ENCODE measurements around the gene RSKR. TPM values are rescaled to one million over a fixed set of nuclear protein-coding genes. Genes with fewer than 3 reads are reported as not detected.
A peak's percentile ranks its signal among the peaks of the same experiment; 100 is the strongest.

The RSKR gene
- total and polyA plus RNA-seq, 9 of the 15 experiments (the other 6 are each of a cell fraction or from before 2014, with no cell fraction given): 1.4 to 42.3 (median 16.2) TPM

DNA sequence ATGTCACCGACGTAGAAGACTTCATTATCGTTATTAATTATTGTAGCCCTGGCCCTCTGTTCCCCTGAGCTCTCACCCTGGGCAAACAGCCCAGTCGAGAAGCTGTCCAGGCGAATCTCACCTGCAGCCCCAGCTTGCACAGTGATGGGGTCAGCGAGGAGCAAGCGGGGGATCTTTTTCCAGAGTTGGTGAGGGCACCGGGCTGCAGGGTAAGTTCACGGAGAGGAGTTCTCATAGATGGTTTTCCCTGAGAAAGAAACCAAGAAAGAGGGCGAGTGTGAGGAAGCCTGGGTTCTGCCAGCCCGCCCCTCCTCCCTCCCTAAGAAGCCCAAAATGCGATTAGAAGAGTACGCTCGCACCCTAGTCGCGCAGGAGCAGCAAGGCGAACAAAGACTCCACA, 15.6 kb downstream of the RSKR start (continued):
- TF ChIP-seq, protein P1, sequence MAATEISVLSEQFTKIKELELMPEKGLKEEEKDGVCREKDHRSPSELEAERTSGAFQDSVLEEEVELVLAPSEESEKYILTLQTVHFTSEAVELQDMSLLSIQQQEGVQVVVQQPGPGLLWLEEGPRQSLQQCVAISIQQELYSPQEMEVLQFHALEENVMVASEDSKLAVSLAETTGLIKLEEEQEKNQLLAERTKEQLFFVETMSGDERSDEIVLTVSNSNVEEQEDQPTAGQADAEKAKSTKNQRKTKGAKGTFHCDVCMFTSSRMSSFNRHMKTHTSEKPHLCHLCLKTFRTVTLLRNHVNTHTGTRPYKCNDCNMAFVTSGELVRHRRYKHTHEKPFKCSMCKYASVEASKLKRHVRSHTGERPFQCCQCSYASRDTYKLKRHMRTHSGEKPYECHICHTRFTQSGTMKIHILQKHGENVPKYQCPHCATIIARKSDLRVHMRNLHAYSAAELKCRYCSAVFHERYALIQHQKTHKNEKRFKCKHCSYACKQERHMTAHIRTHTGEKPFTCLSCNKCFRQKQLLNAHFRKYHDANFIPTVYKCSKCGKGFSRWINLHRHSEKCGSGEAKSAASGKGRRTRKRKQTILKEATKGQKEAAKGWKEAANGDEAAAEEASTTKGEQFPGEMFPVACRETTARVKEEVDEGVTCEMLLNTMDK (IDR thresholded peaks at IDR 0.05; ENCODE audit: borderline replicate concordance, insufficient read depth, low read depth, low read length, poor library complexity, severe bottlenecking): no peak
- TF ChIP-seq FOXA1 (IDR thresholded peaks at IDR 0.05; ENCODE audit: borderline replicate concordance): no peak
- TF ChIP-seq ZSCAN29 (IDR thresholded peaks at IDR 0.05): no peak
- no peak for TF ChIP-seq ZNF143 (CRISPR knock-in tag; IDR thresholded peaks at IDR 0.05)
- TF ChIP-seq ZNF830 (CRISPR knock-in tag; IDR thresholded peaks at IDR 0.05): no peak
- TF ChIP-seq THRAP3 (IDR thresholded peaks at IDR 0.05; ENCODE audit: borderline replicate concordance): no peak
- TF ChIP-seq CREBBP (IDR thresholded peaks at IDR 0.05; ENCODE audit: low read depth, low read length): no peak
- TF ChIP-seq RBM39 (optimal IDR thresholded peaks at IDR 0.05; ENCODE audit: low read depth, low read length): peak; percentile 76
- TF ChIP-seq, protein P2, sequence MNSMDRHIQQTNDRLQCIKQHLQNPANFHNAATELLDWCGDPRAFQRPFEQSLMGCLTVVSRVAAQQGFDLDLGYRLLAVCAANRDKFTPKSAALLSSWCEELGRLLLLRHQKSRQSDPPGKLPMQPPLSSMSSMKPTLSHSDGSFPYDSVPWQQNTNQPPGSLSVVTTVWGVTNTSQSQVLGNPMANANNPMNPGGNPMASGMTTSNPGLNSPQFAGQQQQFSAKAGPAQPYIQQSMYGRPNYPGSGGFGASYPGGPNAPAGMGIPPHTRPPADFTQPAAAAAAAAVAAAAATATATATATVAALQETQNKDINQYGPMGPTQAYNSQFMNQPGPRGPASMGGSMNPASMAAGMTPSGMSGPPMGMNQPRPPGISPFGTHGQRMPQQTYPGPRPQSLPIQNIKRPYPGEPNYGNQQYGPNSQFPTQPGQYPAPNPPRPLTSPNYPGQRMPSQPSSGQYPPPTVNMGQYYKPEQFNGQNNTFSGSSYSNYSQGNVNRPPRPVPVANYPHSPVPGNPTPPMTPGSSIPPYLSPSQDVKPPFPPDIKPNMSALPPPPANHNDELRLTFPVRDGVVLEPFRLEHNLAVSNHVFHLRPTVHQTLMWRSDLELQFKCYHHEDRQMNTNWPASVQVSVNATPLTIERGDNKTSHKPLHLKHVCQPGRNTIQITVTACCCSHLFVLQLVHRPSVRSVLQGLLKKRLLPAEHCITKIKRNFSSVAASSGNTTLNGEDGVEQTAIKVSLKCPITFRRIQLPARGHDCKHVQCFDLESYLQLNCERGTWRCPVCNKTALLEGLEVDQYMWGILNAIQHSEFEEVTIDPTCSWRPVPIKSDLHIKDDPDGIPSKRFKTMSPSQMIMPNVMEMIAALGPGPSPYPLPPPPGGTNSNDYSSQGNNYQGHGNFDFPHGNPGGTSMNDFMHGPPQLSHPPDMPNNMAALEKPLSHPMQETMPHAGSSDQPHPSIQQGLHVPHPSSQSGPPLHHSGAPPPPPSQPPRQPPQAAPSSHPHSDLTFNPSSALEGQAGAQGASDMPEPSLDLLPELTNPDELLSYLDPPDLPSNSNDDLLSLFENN (IDR thresholded peaks at IDR 0.05; ENCODE audit: low read depth in 2 of 2, low read length in 2 of 2): no peak
- peak; percentile 3; the same call in 1 of the 2 replicates for TF ChIP-seq CEBPG (CRISPR knock-in tag; IDR thresholded peaks at IDR 0.05)
- no peak for TF ChIP-seq CEBPG (tag; conservative IDR thresholded peaks at IDR 0.05 in 1 of 2, IDR thresholded peaks at IDR 0.05 in 1 of 2)
- TF ChIP-seq, protein P3, sequence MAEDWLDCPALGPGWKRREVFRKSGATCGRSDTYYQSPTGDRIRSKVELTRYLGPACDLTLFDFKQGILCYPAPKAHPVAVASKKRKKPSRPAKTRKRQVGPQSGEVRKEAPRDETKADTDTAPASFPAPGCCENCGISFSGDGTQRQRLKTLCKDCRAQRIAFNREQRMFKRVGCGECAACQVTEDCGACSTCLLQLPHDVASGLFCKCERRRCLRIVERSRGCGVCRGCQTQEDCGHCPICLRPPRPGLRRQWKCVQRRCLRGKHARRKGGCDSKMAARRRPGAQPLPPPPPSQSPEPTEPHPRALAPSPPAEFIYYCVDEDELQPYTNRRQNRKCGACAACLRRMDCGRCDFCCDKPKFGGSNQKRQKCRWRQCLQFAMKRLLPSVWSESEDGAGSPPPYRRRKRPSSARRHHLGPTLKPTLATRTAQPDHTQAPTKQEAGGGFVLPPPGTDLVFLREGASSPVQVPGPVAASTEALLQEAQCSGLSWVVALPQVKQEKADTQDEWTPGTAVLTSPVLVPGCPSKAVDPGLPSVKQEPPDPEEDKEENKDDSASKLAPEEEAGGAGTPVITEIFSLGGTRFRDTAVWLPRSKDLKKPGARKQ (CRISPR knock-in tag; IDR thresholded peaks at IDR 0.05): no peak
- peak; percentile 70 for TF ChIP-seq SNRNP70 (optimal IDR thresholded peaks at IDR 0.05; ENCODE audit: low read depth, low read length)
- 0 out of 2 replicates have a peak, but pooled peaks have one; percentile 37 for TF ChIP-seq SLC30A9 (CRISPR knock-in tag; IDR thresholded peaks at IDR 0.05)
- TF ChIP-seq TCF3 (CRISPR knock-in tag; IDR thresholded peaks at IDR 0.05): no peak
- no peak for TF ChIP-seq EP300 (IDR thresholded peaks at IDR 0.05; ENCODE audit: low read length)
- TF ChIP-seq TFAM (CRISPR knock-in tag; conservative IDR thresholded peaks at IDR 0.05): no peak
- no peak for TF ChIP-seq RFX7 (CRISPR knock-in tag; IDR thresholded peaks at IDR 0.05)
- no peak for TF ChIP-seq CBFB (CRISPR knock-in tag; IDR thresholded peaks at IDR 0.05)
- TF ChIP-seq NEUROD1 (IDR thresholded peaks at IDR 0.05; ENCODE audit: borderline replicate concordance, low read depth, low read length, partially characterized antibody): no peak
- TF ChIP-seq SOX6 (IDR thresholded peaks at IDR 0.05): no peak
- TF ChIP-seq SP2 (IDR thresholded peaks at IDR 0.05; ENCODE audit: extremely low read depth, low read depth, low read length, poor library complexity, severe bottlenecking): no peak
- TF ChIP-seq YBX1 (IDR thresholded peaks at IDR 0.05): no peak
- TF ChIP-seq ZNF24 (IDR thresholded peaks at IDR 0.05): no peak
- no peak for TF ChIP-seq KAT2B (IDR thresholded peaks at IDR 0.05; ENCODE audit: low read depth, low read length)

Data from K562 (cell line).